ENCODE results near the gene TFAP2A.

- TF ChIP-seq POLR2A (IDR thresholded peaks at IDR 0.05) (no peak), CTCF (IDR thresholded peaks at IDR 0.05) (no peak)
Measured at GRCh38 chr6:10381830-10382208, 33.1 kb downstream of the TFAP2A start.

All from thyroid gland (tissue), 4 donors.